Right lobe of liver (tissue), 6 donors: ENCODE measurements around the gene SHLD1. TPM values are rescaled to one million over a fixed set of nuclear protein-coding genes. Genes with fewer than 3 reads are reported as not detected.

Source experiments
- ATAC-seq, 4 donors: fragments of 200-7000 bp; cut with Tn5 transposase; one replicate each; pipeline ENCODE4 v1.9.1; 2020; ENCODE audit warnings: mild to moderate bottlenecking in 4 of 4, moderate library complexity in 4 of 4
- DNase-seq, 3 donors: peaks; one replicate each; pipeline ENCODE4 v3.0.0-alpha.2; 2020
- H3K27ac ChIP-seq, 3 donors: fragments of 200-600 bp; one replicate each; pipeline ENCODE4 v1.8.0; 2022
- H3K27me3 ChIP-seq, 2 donors: fragments of 200-600 bp; one replicate each; pipeline ENCODE4 v1.8.0; 2022
- H3K36me3 ChIP-seq, 4 donors: fragments of 200-600 bp; sonication (generic) in 1 of 4; one replicate each; pipeline versions ENCODE4 v1.5.1 to v1.8.0; 2017 to 2022; ENCODE audit warnings: control low read depth in 1 of 4
- H3K4me1 ChIP-seq, 4 donors: fragments of 200-600 bp; sonication (generic) in 1 of 4; one replicate each; pipeline versions ENCODE4 v1.5.1 to v1.8.0; 2017 to 2022; ENCODE audit warnings: control low read depth in 1 of 4
- H3K4me3 ChIP-seq, 3 donors: fragments of 200-600 bp; one replicate each; pipeline ENCODE4 v1.8.0; 2022
- H3K9me3 ChIP-seq, 4 donors: fragments of 200-600 bp; sonication (generic) in 1 of 4; one replicate each; pipeline versions ENCODE4 v1.5.1 to v1.8.0; 2017 to 2022; ENCODE audit warnings: control low read depth in 1 of 4
- POLR2A ChIP-seq: fragments of 450-650 bp; IDR thresholded peaks from one replicate; pipeline ENCODE4 v1.6.1; 2017; ENCODE audit warnings: antibody characterized with exemption, mild to moderate bottlenecking
- WGBS: methylation state at CpG from one replicate; pipeline ENCODE4 v1.1.6; 2018; ENCODE audit warnings: low coverage, low lambda C conversion rate; ENCODE audit not compliant: insufficient coverage; ENCODE audit errors: missing lambda C conversion rate; 5-methylcytosine and 5-hydroxymethylcytosine counted together
- intact Hi-C, 2 donors: fragments of 100-400 bp; cut with DNase I; formaldehyde crosslinking; loops; one replicate each; pipeline versions ENCODE4 v1.11.2 to v1.14.1; 2022
- total RNA-seq, 6 experiments: library from RNA; depleted of rRNA in 2 of 6; stranded (reverse); fragments of >200 nt in 2 of 6; fragmentation: NEBNext Ultra II Directional in 3 of 6; extraction: Animal tissue kit (Norgen Biotek cat#: 25700) in 3 of 6; gene quantifications; one replicate each; pipeline versions ENCODE4 v1.1.0 to v1.2.4, GENCODE V29; 2016 to 2023
- TF ChIP-seq, protein P1 (sequence below), 4 donors: fragments of 200-600 bp in 3 of 4; fragments of 450-650 bp in 1 of 4; IDR thresholded peaks; one replicate each; pipeline versions ENCODE4 v1.5.1 to v1.8.0; 2016 to 2022; ENCODE audit warnings: antibody characterized with exemption in 4 of 4, mild to moderate bottlenecking in 2 of 4
- donor health status: DM: no; HTN: yes; CAD: no.
- donor health status: DM: no; HTN: no; CAD: no.
- donor health status: DM: no; HTN: no; CAD: no.
- donor health status: DM: no; HTN: yes; CAD: no.
- donor health status: DM: no; HTN: yes; CAD: no.

SHLD1 gene
- total RNA-seq, 6 experiments from 2014 or later: 0.69 to 1.9 (median 1.4) TPM; not detected in 1

DNA sequence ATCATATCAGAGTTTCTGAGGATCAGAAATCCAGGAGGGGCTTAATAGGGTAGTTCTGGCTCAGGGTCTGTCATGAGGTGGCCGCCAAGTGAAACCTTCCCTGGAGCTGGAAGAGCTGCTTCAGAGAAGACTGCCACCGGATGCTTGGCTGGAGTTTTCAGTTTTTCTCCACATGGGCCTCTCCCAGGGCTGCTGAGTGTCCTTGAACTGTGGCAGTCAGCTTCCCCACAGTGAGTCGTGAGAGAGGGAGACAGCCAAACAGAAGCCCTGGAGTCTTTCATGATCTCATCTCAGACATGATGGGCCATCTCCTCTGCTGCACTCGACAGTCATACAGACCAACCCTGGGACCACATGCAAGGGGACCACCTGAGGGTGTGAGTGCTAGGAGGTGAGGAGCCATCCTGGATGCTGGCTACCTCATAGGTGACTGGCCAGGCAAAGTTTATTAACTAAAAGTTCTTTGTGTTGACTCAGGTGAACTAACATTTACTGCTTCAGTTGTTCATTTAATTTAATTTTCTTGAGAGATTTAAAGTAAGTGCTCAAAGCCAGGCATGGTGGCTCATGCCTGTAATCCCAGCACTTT lies 71.5 kb downstream of the SHLD1 start:
- H3K4me3 ChIP-seq: no peak overlapping the region
- H3K4me1 ChIP-seq: no peaks in the 10 kb centered on the region
- DNase-seq (no peak), ATAC-seq (peak in 1 of 4 donors; percentile 69)
- 30% methylated on average over 2 of the region's 4 CpGs for WGBS
- intact Hi-C loops: no loop called here
- no peaks in the 10 kb centered on the region for H3K9me3 ChIP-seq
- no peak overlapping the region for H3K27ac ChIP-seq
- H3K36me3 ChIP-seq: no peaks in the 10 kb centered on the region
- TF ChIP-seq, protein P1, sequence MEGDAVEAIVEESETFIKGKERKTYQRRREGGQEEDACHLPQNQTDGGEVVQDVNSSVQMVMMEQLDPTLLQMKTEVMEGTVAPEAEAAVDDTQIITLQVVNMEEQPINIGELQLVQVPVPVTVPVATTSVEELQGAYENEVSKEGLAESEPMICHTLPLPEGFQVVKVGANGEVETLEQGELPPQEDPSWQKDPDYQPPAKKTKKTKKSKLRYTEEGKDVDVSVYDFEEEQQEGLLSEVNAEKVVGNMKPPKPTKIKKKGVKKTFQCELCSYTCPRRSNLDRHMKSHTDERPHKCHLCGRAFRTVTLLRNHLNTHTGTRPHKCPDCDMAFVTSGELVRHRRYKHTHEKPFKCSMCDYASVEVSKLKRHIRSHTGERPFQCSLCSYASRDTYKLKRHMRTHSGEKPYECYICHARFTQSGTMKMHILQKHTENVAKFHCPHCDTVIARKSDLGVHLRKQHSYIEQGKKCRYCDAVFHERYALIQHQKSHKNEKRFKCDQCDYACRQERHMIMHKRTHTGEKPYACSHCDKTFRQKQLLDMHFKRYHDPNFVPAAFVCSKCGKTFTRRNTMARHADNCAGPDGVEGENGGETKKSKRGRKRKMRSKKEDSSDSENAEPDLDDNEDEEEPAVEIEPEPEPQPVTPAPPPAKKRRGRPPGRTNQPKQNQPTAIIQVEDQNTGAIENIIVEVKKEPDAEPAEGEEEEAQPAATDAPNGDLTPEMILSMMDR (IDR thresholded peaks at IDR 0.05): no peak
- TF ChIP-seq POLR2A: no peak
- H3K27me3 ChIP-seq: no peaks in the 10 kb centered on the region

DNA sequence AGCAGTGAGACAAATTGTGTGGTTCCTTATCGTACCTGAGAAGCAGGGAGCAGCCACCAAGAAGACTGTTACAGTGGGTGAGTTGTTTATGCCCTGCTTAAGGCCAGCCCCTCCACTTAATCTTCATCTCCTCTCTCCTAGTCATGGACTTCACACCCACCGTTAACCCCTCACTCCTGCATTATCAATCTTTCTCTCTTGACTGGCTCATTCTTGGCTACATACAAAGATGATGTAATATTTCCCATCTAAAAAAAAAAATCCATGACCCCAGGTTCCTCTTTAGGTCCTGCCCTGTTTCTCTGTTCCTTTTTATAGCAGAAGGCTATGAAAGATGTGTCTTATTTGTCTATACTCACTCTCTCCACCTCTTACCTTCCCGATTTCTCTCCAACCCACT lies 72.4 kb downstream of the SHLD1 start:
- WGBS: 51% methylated on average over 2 of the region's 3 CpGs
- no peaks in the 10 kb centered on the region for H3K27me3 ChIP-seq
- no peak for DNase-seq
- no peak for TF ChIP-seq POLR2A
- TF ChIP-seq, protein P1 (IDR thresholded peaks at IDR 0.05): no peak
- ATAC-seq: peak in 1 of 4 donors; percentile 45
- no peaks in the 10 kb centered on the region for H3K4me1 ChIP-seq
- no peaks in the 10 kb centered on the region for H3K36me3 ChIP-seq
- no peak overlapping the region for H3K27ac ChIP-seq
- no peak overlapping the region for H3K4me3 ChIP-seq
- intact Hi-C loops: no loop called here
- H3K9me3 ChIP-seq: no peaks in the 10 kb centered on the region

DNA sequence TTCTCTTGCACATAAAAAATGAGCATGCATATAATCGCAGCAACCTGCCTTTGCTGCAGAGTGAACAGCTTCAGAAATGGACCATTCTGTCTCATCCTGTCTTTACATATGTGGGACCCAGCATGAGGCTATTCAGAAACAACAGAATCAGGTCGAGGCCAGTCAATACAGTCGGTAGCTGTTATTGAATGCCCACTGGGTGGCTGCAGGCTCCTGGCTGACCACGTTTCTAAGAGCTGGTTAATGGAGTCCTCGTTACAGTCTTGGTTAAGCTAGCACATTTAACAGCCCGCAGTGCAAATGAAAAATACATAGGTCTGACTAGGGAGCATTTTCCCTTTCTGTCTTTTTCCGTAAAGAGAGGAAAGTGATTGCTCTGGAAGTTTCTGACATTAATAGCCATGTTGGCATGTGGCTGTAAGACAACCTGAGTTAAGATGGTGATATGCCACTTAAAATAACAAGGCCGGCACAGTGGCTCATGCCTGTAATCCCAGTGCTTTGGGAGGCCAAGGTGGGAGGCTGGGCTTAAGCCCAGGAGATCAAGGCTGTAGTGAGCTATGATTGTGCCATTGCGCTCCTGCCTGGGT lies 75.0 kb downstream of the SHLD1 start:
- DNase-seq (no peak), ATAC-seq (no peak)
- WGBS: 59% methylated on average over 9 of the region's 9 CpGs
- H3K27me3 ChIP-seq: no peaks in the 10 kb centered on the region
- no peaks in the 10 kb centered on the region for H3K4me1 ChIP-seq
- H3K36me3 ChIP-seq: no peaks in the 10 kb centered on the region
- H3K4me3 ChIP-seq: no peak overlapping the region
- H3K9me3 ChIP-seq: no peaks in the 10 kb centered on the region
- TF ChIP-seq POLR2A: no peak
- TF ChIP-seq, protein P1 (IDR thresholded peaks at IDR 0.05): no peak
- H3K27ac ChIP-seq: no peak overlapping the region
- intact Hi-C loops: no loop called here

DNA sequence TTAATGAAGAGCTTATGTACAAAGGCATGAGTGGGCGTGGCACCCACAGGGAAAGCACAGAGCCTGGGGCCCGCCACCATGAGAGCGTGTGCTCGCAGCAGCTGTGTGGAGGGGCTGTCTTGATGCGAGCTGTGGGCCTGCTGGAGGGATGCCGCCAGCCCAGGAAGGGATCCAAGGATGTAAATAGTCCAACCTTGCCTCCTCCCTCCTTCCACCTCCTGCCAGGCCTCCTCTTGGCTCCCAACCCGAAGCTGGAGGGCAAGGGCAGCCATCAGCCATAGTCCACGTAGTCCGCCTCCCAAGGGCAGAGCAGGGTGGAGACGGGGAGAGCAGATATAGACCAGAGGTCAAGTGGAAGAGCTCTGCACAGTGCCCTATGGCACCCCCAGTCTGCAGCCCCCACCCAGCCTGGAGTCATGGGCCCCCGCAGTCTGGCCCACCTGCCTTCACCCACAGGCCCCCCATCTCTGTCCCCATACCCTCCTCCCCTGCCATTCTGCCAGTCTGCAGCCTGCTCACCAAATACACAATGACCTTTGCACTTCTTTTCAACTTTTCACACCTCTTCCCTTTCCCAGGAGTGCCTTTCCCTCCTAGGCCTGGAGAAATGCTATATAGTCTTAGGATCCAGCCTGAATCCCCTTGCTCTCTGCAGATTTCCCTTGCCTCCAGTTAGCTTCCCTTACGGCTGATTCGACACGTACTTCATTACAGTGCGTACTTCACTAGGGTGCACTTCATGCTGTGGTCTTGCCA lies 77.1 kb downstream of the SHLD1 start:
- intact Hi-C loops: no loop called here
- Histone ChIP-seq H3K27me3 (no peaks in the 10 kb centered on the region), H3K36me3 (no peaks in the 10 kb centered on the region), H3K9me3 (no peaks in the 10 kb centered on the region), H3K27ac (no peak overlapping the region), H3K4me1 (no peaks in the 10 kb centered on the region), H3K4me3 (no peak overlapping the region)
- TF ChIP-seq, protein P1 (IDR thresholded peaks at IDR 0.05): no peak
- no peak for TF ChIP-seq POLR2A
- DNase-seq (no peak), ATAC-seq (peak in 1 of 4 donors; percentile 41)
- WGBS: 92% methylated on average over 9 of the region's 15 CpGs
